HepG2 (cell line): Measurements from ENCODE around the gene PCIF1. TPM values are rescaled to one million over a fixed set of nuclear protein-coding genes. Genes with fewer than 3 reads are reported as not detected.

Source experiments
- ARNT2 ChIP-seq: sonication (generic); formaldehyde crosslinking; IDR thresholded peaks from 2 replicates; pipeline ENCODE4 v1.8.0; 2022; ENCODE audit warnings: mild to moderate bottlenecking, low read depth, missing genetic modification reagents, moderate library complexity
- ATF5 ChIP-seq: sonication (generic); formaldehyde crosslinking; IDR thresholded peaks from 2 replicates; pipeline ENCODE4 v1.4.0; 2020; ENCODE audit warnings: mild to moderate bottlenecking, low read depth, missing genetic modification reagents
- ELF1 ChIP-seq: sonication (generic); formaldehyde crosslinking; IDR thresholded peaks from 2 replicates; pipeline ENCODE4 v1.4.0; 2020; ENCODE audit warnings: missing genetic modification reagents
- ELK4 ChIP-seq: sonication (generic); formaldehyde crosslinking; IDR thresholded peaks from 2 replicates; pipeline ENCODE4 v1.9.0; 2021; ENCODE audit warnings: missing genetic modification reagents, borderline replicate concordance
- IKZF5 ChIP-seq: IDR thresholded peaks from 2 replicates; pipeline ENCODE4 v1.6.1; 2018; ENCODE audit warnings: missing genetic modification reagents, mild to moderate bottlenecking, missing compliant biosample characterization
- JUND ChIP-seq: sonication (generic); formaldehyde crosslinking; IDR thresholded peaks from 2 replicates; pipeline ENCODE4 v1.8.0; 2022; ENCODE audit warnings: mild to moderate bottlenecking, missing genetic modification reagents
- KLF13 ChIP-seq: sonication (generic); formaldehyde crosslinking; IDR thresholded peaks from 2 replicates; pipeline ENCODE4 v1.4.0; 2020; ENCODE audit warnings: mild to moderate bottlenecking, missing genetic modification reagents
- MLX ChIP-seq: IDR thresholded peaks from 2 replicates; pipeline ENCODE4 v1.6.1; 2016
- MTA3 ChIP-seq: sonication (generic); formaldehyde crosslinking; IDR thresholded peaks from 2 replicates; pipeline ENCODE4 v1.4.0; 2020; ENCODE audit warnings: missing genetic modification reagents
- NCOA2 ChIP-seq: sonication (generic); formaldehyde crosslinking; IDR thresholded peaks from 2 replicates; pipeline ENCODE4 v1.8.0; 2022; ENCODE audit warnings: inconsistent platforms
- POLR2AphosphoS2 ChIP-seq: IDR thresholded peaks from 2 replicates; pipeline ENCODE4 v1.6.1; 2011; ENCODE audit warnings: low read depth, low read length, improper control_type of control experiment
- SMAD9 ChIP-seq: sonication (generic); formaldehyde crosslinking; IDR thresholded peaks from 2 replicates; pipeline ENCODE4 v1.5.1; 2020; ENCODE audit warnings: mild to moderate bottlenecking, missing genetic modification reagents
- SNAPC2 ChIP-seq: sonication (generic); formaldehyde crosslinking; IDR thresholded peaks from 2 replicates; pipeline ENCODE4 v1.8.1; 2022; ENCODE audit warnings: mild to moderate bottlenecking, missing genetic modification reagents
- SRSF1 ChIP-seq: fragments of 200-400 bp; formaldehyde crosslinking; optimal IDR thresholded peaks from 2 replicates; pipeline ENCODE3; 2017; ENCODE audit warnings: mild to moderate bottlenecking, low read depth, low read length, moderate library complexity
- TCF7 ChIP-seq: sonication (generic); IDR thresholded peaks from 2 replicates; pipeline ENCODE4 v1.6.1; 2016; ENCODE audit warnings: antibody characterized with exemption, low read depth
- ZBTB2 ChIP-seq: sonication (generic); formaldehyde crosslinking; IDR thresholded peaks from 2 replicates; pipeline ENCODE4 v1.8.0; 2022; ENCODE audit warnings: low read depth, missing genetic modification reagents
- ZFY ChIP-seq: sonication (generic); formaldehyde crosslinking; IDR thresholded peaks from 2 replicates; pipeline ENCODE4 v1.4.0; 2020; ENCODE audit warnings: missing genetic modification reagents
- ZMYM2 ChIP-seq: sonication (generic); formaldehyde crosslinking; IDR thresholded peaks from 2 replicates; pipeline ENCODE4 v1.8.0; 2022; ENCODE audit warnings: mild to moderate bottlenecking, missing genetic modification reagents
- ZNF230 ChIP-seq: sonication (generic); formaldehyde crosslinking; IDR thresholded peaks from 2 replicates; pipeline ENCODE4 v1.4.0; 2020; ENCODE audit warnings: mild to moderate bottlenecking, missing genetic modification reagents
- ZNF281 ChIP-seq: sonication (generic); formaldehyde crosslinking; IDR thresholded peaks from 2 replicates; pipeline ENCODE4 v1.4.0; 2020; ENCODE audit warnings: missing genetic modification reagents, borderline replicate concordance
- ZNF737 ChIP-seq: sonication (generic); formaldehyde crosslinking; IDR thresholded peaks from 2 replicates; pipeline ENCODE4 v1.5.0; 2020; ENCODE audit warnings: missing genetic modification reagents, mild to moderate bottlenecking, borderline replicate concordance
- ZNF879 ChIP-seq: sonication (generic); formaldehyde crosslinking; IDR thresholded peaks from 2 replicates; pipeline ENCODE4 v1.8.1; 2023; ENCODE audit warnings: missing genetic modification reagents
- polyA plus RNA-seq, 8 experiments: library from polyadenylated mRNA; depleted of rRNA in 3 of 8; stranded (reverse) in 7 of 8; unstranded in 1 of 8; fragments of >200 nt; fragmentation: Illumina TruSeq in 4 of 8; extraction: Trizol in 4 of 8; gene quantifications; 2 replicates each; pipeline versions ENCODE4 v1.2.1 to v1.2.3, GENCODE V29; 2011 to 2016; ENCODE audit warnings: low read depth in 4 of 8, missing spikeins in 1 of 8, mixed read lengths in 1 of 8; ENCODE audit not compliant: insufficient read depth in 1 of 8
- total RNA-seq, 5 experiments: library from RNA; depleted of rRNA; stranded (reverse); fragments of >200 nt; fragmentation: Illumina TruSeq; extraction: Trizol; gene quantifications; 2 replicates each; pipeline ENCODE4 v1.2.3, GENCODE V29; 2016; ENCODE audit warnings: low read depth in 1 of 5

PCIF1 gene
- total and polyA plus RNA-seq, 2 of the 13 experiments (the other 11 are each of a cell fraction or from before 2014, with no cell fraction given): 20.9 to 24.4 TPM

GRCh38 chr20:45969712-45970634 is 35.5 kb downstream of the PCIF1 start (continued):
- TF ChIP-seq IKZF5 (CRISPR knock-in tag) (no peak), ZFY (CRISPR knock-in tag) (peak; percentile 12; the same call in 1 of the 2 replicates), ZNF737 (no peak), TCF7 (no peak), ATF5 (CRISPR knock-in tag) (no peak), ZBTB2 (CRISPR knock-in tag) (no peak), ZNF230 (no peak), SMAD9 (CRISPR knock-in tag) (no peak), ELK4 (no peak), ELF1 (CRISPR knock-in tag) (no peak), KLF13 (CRISPR knock-in tag) (no peak), SNAPC2 (no peak), MLX (no peak), MTA3 (CRISPR knock-in tag) (no peak), SRSF1 (no peak), ZMYM2 (no peak), JUND (no peak), ARNT2 (no peak), ZNF879 (CRISPR knock-in tag) (no peak), POLR2AphosphoS2 (peak; percentile 18; the same call in 1 of the 2 replicates), ZNF281 (CRISPR knock-in tag) (no peak), NCOA2 (CRISPR knock-in tag) (no peak; the same call in 1 of the 2 replicates)
